MM.1S (cell line): ENCODE data around the gene IRS2.

Experiments used
- DNase-seq: peaks from one replicate; pipeline ENCODE4 v3.0.0-alpha.2; 2015
- H2AFZ ChIP-seq: fragments of 300-600 bp; sonication (generic); 2 replicates; pipeline ENCODE4 v1.6.0; 2016; ENCODE audit warnings: antibody characterized with exemption, low read length
- H3F3A ChIP-seq: fragments of 300-600 bp; sonication (generic); 2 replicates; pipeline ENCODE4 v1.6.1; 2016; ENCODE audit warnings: mild to moderate bottlenecking, antibody characterized with exemption, low read length, moderate library complexity, mixed read lengths; ENCODE audit not compliant: insufficient read depth
- H3K27ac ChIP-seq: fragments of 300-600 bp; sonication (generic); 2 replicates; pipeline ENCODE4 v1.5.1; 2016; ENCODE audit warnings: mild to moderate bottlenecking, low read length
- H3K27me3 ChIP-seq: fragments of 300-600 bp; sonication (generic); replicated peaks from 2 replicates; pipeline ENCODE4 v1.6.0; 2016; ENCODE audit warnings: low read length; ENCODE audit not compliant: insufficient read depth
- H3K36me3 ChIP-seq: fragments of 300-600 bp; sonication (generic); replicated peaks from 2 replicates; pipeline ENCODE4 v1.6.1; 2016; ENCODE audit warnings: mild to moderate bottlenecking, low read length, mixed read lengths; ENCODE audit not compliant: insufficient read depth
- H3K4me1 ChIP-seq: fragments of 300-600 bp; sonication (generic); 2 replicates; pipeline ENCODE4 v1.6.1; 2016; ENCODE audit warnings: low read length, mixed read lengths
- H3K4me2 ChIP-seq: fragments of 300-600 bp; sonication (generic); 2 replicates; pipeline ENCODE4 v1.6.0; 2016; ENCODE audit warnings: low read depth, low read length
- H3K4me3 ChIP-seq: fragments of 300-600 bp; sonication (generic); 2 replicates; pipeline ENCODE4 v1.5.1; 2016; ENCODE audit warnings: low read length, mixed read lengths
- H3K79me2 ChIP-seq: fragments of 300-600 bp; sonication (generic); 2 replicates; pipeline ENCODE4 v1.6.1; 2016; ENCODE audit warnings: mixed run types, low read length, mixed read lengths
- H3K9ac ChIP-seq: fragments of 300-600 bp; sonication (generic); 2 replicates; pipeline ENCODE4 v1.6.1; 2016; ENCODE audit warnings: low read length, mixed read lengths
- H3K9me2 ChIP-seq: fragments of 300-600 bp; sonication (generic); replicated peaks from 2 replicates; pipeline ENCODE4 v1.6.1; 2016; ENCODE audit warnings: mild to moderate bottlenecking, low read length, mixed read lengths; ENCODE audit not compliant: insufficient read depth
- H3K9me3 ChIP-seq: fragments of 300-600 bp; sonication (generic); replicated peaks from 2 replicates; pipeline ENCODE4 v1.6.1; 2016; ENCODE audit warnings: mild to moderate bottlenecking, low read length, mixed read lengths; ENCODE audit not compliant: insufficient read depth
- H4K20me1 ChIP-seq: fragments of 300-600 bp; sonication (generic); 2 replicates; pipeline ENCODE4 v1.6.1; 2016; ENCODE audit warnings: mild to moderate bottlenecking, low read length, moderate library complexity, mixed read lengths; ENCODE audit not compliant: insufficient read depth
- CTCF ChIP-seq: fragments of 300-600 bp; sonication (generic); IDR thresholded peaks from 2 replicates; pipeline ENCODE4 v1.5.1; 2016; ENCODE audit warnings: antibody characterized with exemption, low read length, mixed read lengths
- EZH2 ChIP-seq: fragments of 300-600 bp; sonication (generic); optimal IDR thresholded peaks from 2 replicates; pipeline ENCODE3; 2017; ENCODE audit warnings: low read depth, mild to moderate bottlenecking, antibody characterized with exemption, low read length, mixed read lengths
- EZH2phosphoT487 ChIP-seq: fragments of 300-600 bp; sonication (generic); IDR thresholded peaks from 2 replicates; pipeline ENCODE4 v1.6.1; 2018; ENCODE audit warnings: antibody characterized with exemption, low read length

IRS2 gene

GRCh38 chr13:109723046-109723445 lies 63.3 kb downstream of the IRS2 start:
- H3K27me3 ChIP-seq = no peaks in the 10 kb centered on the region
- TF ChIP-seq EZH2phosphoT487 (no peak), CTCF (no peak), EZH2 (no peak)
- H4K20me1 ChIP-seq = no peaks in the 10 kb centered on the region
- no peaks in the 10 kb centered on the region for H3K9me3 ChIP-seq
- H3K4me2 ChIP-seq = no peak overlapping the region
- H3K36me3 ChIP-seq = no peaks in the 10 kb centered on the region
- H2AFZ ChIP-seq = no peak overlapping the region
- no peaks in the 10 kb centered on the region for H3F3A ChIP-seq
- H3K27ac ChIP-seq = no peak overlapping the region
- no peaks in the 10 kb centered on the region for H3K9me2 ChIP-seq
- H3K4me3 ChIP-seq = no peak overlapping the region
- DNase-seq = no peak
- no peak overlapping the region for H3K9ac ChIP-seq
- no peaks in the 10 kb centered on the region for H3K4me1 ChIP-seq
- no peaks in the 10 kb centered on the region for H3K79me2 ChIP-seq

GRCh38 chr13:109722068-109722467 lies 64.3 kb downstream of the IRS2 start:
- DNase-seq = no peak
- TF ChIP-seq CTCF (no peak), EZH2phosphoT487 (no peak), EZH2 (no peak)
- Histone ChIP-seq H3K4me2 (no peak overlapping the region), H3K9me2 (no peaks in the 10 kb centered on the region), H3F3A (no peaks in the 10 kb centered on the region), H3K4me1 (no peaks in the 10 kb centered on the region), H3K27ac (no peak overlapping the region), H4K20me1 (no peaks in the 10 kb centered on the region), H3K4me3 (no peak overlapping the region), H3K9me3 (no peaks in the 10 kb centered on the region), H2AFZ (no peak overlapping the region), H3K36me3 (no peaks in the 10 kb centered on the region), H3K27me3 (no peaks in the 10 kb centered on the region), H3K79me2 (no peaks in the 10 kb centered on the region), H3K9ac (no peak overlapping the region)

GRCh38 chr13:109720758-109721184 lies 65.6 kb downstream of the IRS2 start:
- Histone ChIP-seq H3K36me3 (no peaks in the 10 kb centered on the region), H3K79me2 (no peaks in the 10 kb centered on the region)

More at GRCh38 chr13:109720758-109721184, 65.6 kb downstream of the IRS2 start:
- Histone ChIP-seq H3K9ac (no peak overlapping the region), H3K9me2 (no peaks in the 10 kb centered on the region), H4K20me1 (no peaks in the 10 kb centered on the region), H3K4me2 (no peak overlapping the region), H3F3A (no peaks in the 10 kb centered on the region), H3K27me3 (no peaks in the 10 kb centered on the region), H2AFZ (no peak overlapping the region), H3K4me1 (no peaks in the 10 kb centered on the region), H3K27ac (no peak overlapping the region), H3K4me3 (no peak overlapping the region), H3K9me3 (no peaks in the 10 kb centered on the region)
- TF ChIP-seq CTCF (no peak), EZH2phosphoT487 (no peak), EZH2 (no peak)
- DNase-seq = no peak
